Measurements from ENCODE around the gene EIF2AK3. TPM values are rescaled to one million over a fixed set of nuclear protein-coding genes. Genes with fewer than 3 reads are reported as not detected.
A peak's percentile ranks its signal among the peaks of the same experiment; 100 is the strongest.

EIF2AK3 gene
- total RNA-seq, 1 donor from 2014 or later: 24.3 TPM

GRCh38 chr2:88561646-88562388, 65.4 kb downstream of the EIF2AK3 start:
- Mint-ChIP-seq H3K9me3 (no peaks in the 10 kb centered on the region), H3K27ac (peak overlapping the region; percentile 73), H3K4me1 (peaks cover 17% of the 10 kb centered on the region), H3K27me3 (ENCODE audit: low read depth) (no peaks in the 10 kb centered on the region), H3K36me3 (peaks cover 10% of the 10 kb centered on the region), H3K4me3 (no peak overlapping the region)
- TF ChIP-seq, protein P1, sequence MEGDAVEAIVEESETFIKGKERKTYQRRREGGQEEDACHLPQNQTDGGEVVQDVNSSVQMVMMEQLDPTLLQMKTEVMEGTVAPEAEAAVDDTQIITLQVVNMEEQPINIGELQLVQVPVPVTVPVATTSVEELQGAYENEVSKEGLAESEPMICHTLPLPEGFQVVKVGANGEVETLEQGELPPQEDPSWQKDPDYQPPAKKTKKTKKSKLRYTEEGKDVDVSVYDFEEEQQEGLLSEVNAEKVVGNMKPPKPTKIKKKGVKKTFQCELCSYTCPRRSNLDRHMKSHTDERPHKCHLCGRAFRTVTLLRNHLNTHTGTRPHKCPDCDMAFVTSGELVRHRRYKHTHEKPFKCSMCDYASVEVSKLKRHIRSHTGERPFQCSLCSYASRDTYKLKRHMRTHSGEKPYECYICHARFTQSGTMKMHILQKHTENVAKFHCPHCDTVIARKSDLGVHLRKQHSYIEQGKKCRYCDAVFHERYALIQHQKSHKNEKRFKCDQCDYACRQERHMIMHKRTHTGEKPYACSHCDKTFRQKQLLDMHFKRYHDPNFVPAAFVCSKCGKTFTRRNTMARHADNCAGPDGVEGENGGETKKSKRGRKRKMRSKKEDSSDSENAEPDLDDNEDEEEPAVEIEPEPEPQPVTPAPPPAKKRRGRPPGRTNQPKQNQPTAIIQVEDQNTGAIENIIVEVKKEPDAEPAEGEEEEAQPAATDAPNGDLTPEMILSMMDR (IDR thresholded peaks at IDR 0.05; ENCODE audit: unreplicated experiment): no peak
- no peak for DNase-seq (ENCODE audit: low spot score in 2 of 2, unreplicated experiment in 2 of 2)

DNA sequence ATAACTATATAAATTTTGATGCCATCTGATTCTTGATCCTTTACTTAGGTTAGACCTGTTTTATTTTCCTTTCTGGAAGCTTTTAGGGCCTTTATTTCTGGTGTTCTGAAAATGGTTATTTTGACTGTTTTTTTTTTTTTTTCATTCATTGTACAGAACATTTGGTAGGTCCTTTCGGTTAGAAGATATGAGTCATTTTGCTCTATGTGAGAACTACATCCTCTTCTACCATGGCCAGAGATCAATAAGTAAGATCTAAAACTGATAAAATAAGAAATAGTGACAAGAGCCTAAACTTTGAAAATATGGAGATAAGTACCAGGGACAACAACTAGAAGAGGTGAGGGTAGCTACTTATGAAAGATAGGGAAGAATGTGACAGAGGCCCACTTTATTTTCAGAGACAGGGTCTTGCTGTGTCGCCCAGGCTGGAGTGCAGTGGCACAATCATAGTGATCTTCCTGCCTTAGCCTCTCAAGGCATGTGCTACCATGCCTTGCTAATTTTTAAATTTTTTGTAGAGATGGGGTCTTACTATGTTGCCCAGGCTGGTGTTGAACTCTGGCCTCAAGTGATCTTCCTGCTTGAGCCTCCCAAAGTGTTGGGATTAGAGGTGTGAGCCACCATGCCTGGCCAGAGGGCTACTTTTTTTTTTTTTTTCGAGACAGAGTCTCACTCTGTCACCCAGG, 66.5 kb downstream of the EIF2AK3 start:
- H3K27me3 Mint-ChIP-seq (ENCODE audit: low read depth): no peaks in the 10 kb centered on the region
- H3K4me1 Mint-ChIP-seq: peaks cover 17% of the 10 kb centered on the region
- TF ChIP-seq, protein P1 (IDR thresholded peaks at IDR 0.05; ENCODE audit: unreplicated experiment): no peak
- no peak overlapping the region for H3K4me3 Mint-ChIP-seq
- H3K27ac Mint-ChIP-seq: no peak overlapping the region
- no peaks in the 10 kb centered on the region for H3K9me3 Mint-ChIP-seq
- DNase-seq (ENCODE audit: low spot score in 2 of 2, unreplicated experiment in 2 of 2): no peak
- peaks cover 15% of the 10 kb centered on the region for H3K36me3 Mint-ChIP-seq

DNA sequence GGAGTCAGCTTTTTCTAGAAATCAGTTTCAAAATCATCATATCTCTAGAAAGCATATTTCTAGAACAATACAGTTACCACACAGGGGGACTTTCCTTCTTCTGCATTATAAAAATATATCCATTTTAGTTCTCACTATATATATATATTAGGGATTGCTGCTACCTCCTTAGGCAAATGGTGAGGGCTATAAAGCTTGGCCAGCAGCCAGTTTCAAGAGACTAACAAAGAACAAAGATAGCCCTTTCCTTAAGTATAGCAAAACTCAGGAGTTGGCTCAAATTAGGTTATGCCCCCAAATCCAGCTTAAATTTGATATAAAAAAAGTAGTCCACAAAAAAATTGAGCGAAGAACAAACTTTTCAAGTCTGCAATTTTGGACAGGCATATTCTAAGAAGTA, 70.0 kb downstream of the EIF2AK3 start:
- Mint-ChIP-seq H3K27me3 (ENCODE audit: low read depth) (no peaks in the 10 kb centered on the region), H3K36me3 (peaks cover 15% of the 10 kb centered on the region), H3K9me3 (no peaks in the 10 kb centered on the region)

GRCh38 chr2:88556026-88556425, 71.2 kb downstream of the EIF2AK3 start:
- Mint-ChIP-seq H3K36me3 (peaks cover 10% of the 10 kb centered on the region), H3K27me3 (ENCODE audit: low read depth) (no peaks in the 10 kb centered on the region), H3K4me3 (no peak overlapping the region), H3K9me3 (no peaks in the 10 kb centered on the region), H3K4me1 (no peaks in the 10 kb centered on the region), H3K27ac (no peak overlapping the region)
- TF ChIP-seq, protein P1 (IDR thresholded peaks at IDR 0.05; ENCODE audit: unreplicated experiment): no peak
- DNase-seq (ENCODE audit: low spot score in 2 of 2, unreplicated experiment in 2 of 2): no peak

More for the DNA sequence above, 70.0 kb downstream of the EIF2AK3 start:
- TF ChIP-seq, protein P1 (IDR thresholded peaks at IDR 0.05; ENCODE audit: unreplicated experiment): no peak
- Mint-ChIP-seq H3K27ac (no peak overlapping the region), H3K4me1 (peaks cover 5% of the 10 kb centered on the region), H3K4me3 (no peak overlapping the region)
- DNase-seq (ENCODE audit: low spot score in 2 of 2, unreplicated experiment in 2 of 2): no peak

GRCh38 chr2:88554189-88554588, 73.1 kb downstream of the EIF2AK3 start:
- H3K9me3 Mint-ChIP-seq: no peaks in the 10 kb centered on the region
- H3K4me3 Mint-ChIP-seq: no peak overlapping the region
- no peak for DNase-seq (ENCODE audit: low spot score in 2 of 2, unreplicated experiment in 2 of 2)
- peaks cover 5% of the 10 kb centered on the region for H3K36me3 Mint-ChIP-seq
- peaks cover 10% of the 10 kb centered on the region for H3K4me1 Mint-ChIP-seq
- H3K27ac Mint-ChIP-seq: no peak overlapping the region
- TF ChIP-seq, protein P1 (IDR thresholded peaks at IDR 0.05; ENCODE audit: unreplicated experiment): no peak
- H3K27me3 Mint-ChIP-seq (ENCODE audit: low read depth): peaks cover 11% of the 10 kb centered on the region
